ENCODE measurements around the gene MLLT3. TPM values are rescaled to one million over a fixed set of nuclear protein-coding genes. Genes with fewer than 3 reads are reported as not detected.
"Not testable (repeated sequence)": the region's sequence is repeated elsewhere in the genome, so short reads cannot be mapped to it uniquely, and the experiment has no call there.

Gene MLLT3
- total and polyA plus RNA-seq, 2 donors: 21.8 to 46.2 TPM

DNA sequence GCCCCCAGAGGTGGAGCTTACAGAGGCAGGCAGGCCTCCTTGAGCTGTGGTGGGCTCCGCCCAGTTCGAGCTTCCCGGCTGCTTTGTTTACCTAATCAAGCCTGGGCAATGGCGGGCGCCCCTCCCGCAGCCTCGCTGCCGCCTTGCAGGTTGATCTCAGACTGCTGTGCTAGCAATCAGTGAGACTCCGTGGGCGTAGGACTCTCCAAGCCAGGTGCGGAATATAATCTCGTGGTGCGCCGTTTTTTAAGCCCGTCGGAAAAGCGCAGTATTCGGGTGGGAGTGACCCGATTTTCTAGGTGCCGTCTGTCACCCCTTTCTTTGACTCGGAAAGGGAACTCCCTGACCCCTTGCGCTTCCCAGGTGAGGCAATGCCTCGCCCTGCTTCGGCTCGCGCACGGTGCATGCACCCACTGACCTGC is 36.0 kb upstream of the MLLT3 start:
- WGBS: 64% methylated on average over 23 of the region's 27 CpGs
- not testable (repeated sequence) for DNase-seq (ENCODE audit: low read depth in 6 of 9, low spot score in 9 of 9); H3K27me3 ChIP-seq (ENCODE audit: control insufficient read depth in 2 of 2, insufficient read depth in 1 of 2, low read length in 1 of 2); H3K4me1 ChIP-seq (ENCODE audit: control insufficient read depth in 2 of 2, insufficient read depth in 2 of 2, low read length in 2 of 2); H3K9me3 ChIP-seq (ENCODE audit: control insufficient read depth in 2 of 2, insufficient read depth in 1 of 2, low read length in 1 of 2); H3K36me3 ChIP-seq (ENCODE audit: control insufficient read depth in 2 of 2, insufficient read depth in 2 of 2, low read length in 1 of 2)
- Histone ChIP-seq H3K4me3 (ENCODE audit: low read length in 2 of 2) (peak overlapping the region; percentile 48 to 54), H3K27ac (ENCODE audit: low read depth in 1 of 2, low read length in 1 of 2) (peak overlapping the region in 1 of 2 donors; percentile 55)

GRCh38 chr9:20651939-20652338 is 29.6 kb upstream of the MLLT3 start:
- WGBS: 90% methylated on average over 4 of the region's 4 CpGs
- DNase-seq (ENCODE audit: low read depth in 6 of 9, low spot score in 9 of 9): no peak
- no peaks in the 10 kb centered on the region for H3K27me3 ChIP-seq (ENCODE audit: control insufficient read depth in 2 of 2, insufficient read depth in 1 of 2, low read length in 1 of 2)

DNA sequence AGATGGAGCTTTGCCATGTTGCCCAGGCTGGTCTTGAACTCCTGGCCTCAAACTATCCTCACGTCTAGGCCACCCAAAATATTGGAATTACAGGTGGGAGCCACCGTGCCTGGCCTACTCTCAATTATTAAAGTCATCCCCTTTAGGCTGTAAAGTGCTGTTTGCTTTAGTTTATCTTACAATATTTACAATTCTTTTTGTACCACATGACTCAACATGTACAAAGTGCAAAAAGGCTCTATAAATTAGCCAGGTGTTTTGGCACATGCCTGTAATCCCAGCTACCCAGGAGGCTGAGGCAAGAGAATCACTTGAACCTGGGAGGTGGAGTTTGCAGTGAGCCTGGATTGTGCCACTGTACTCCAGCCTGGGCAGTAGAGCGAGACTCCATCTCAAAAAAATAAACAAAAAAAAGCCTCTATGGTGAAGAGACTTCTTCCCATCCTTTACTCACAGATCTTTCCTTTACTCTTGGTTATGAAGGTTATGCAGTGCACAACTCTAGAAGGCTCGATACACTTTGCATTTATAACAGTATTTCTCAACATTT is 28.5 kb upstream of the MLLT3 start:
- no peaks in the 10 kb centered on the region for H3K36me3 ChIP-seq (ENCODE audit: control insufficient read depth in 2 of 2, insufficient read depth in 2 of 2, low read length in 1 of 2)
- H3K4me1 ChIP-seq (ENCODE audit: control insufficient read depth in 2 of 2, insufficient read depth in 2 of 2, low read length in 2 of 2): no peaks in the 10 kb centered on the region
- H3K4me3 ChIP-seq (ENCODE audit: low read length in 2 of 2): no peak overlapping the region
- DNase-seq (ENCODE audit: low read depth in 6 of 9, low spot score in 9 of 9): no peak
- H3K9me3 ChIP-seq (ENCODE audit: control insufficient read depth in 2 of 2, insufficient read depth in 1 of 2, low read length in 1 of 2): no peaks in the 10 kb centered on the region
- WGBS: 98% methylated on average over 4 of the region's 4 CpGs
- no peak overlapping the region for H3K27ac ChIP-seq (ENCODE audit: low read depth in 1 of 2, low read length in 1 of 2)
- H3K27me3 ChIP-seq (ENCODE audit: control insufficient read depth in 2 of 2, insufficient read depth in 1 of 2, low read length in 1 of 2): no peaks in the 10 kb centered on the region

More at GRCh38 chr9:20651939-20652338, 29.6 kb upstream of the MLLT3 start:
- Histone ChIP-seq H3K4me3 (ENCODE audit: low read length in 2 of 2) (no peak overlapping the region), H3K4me1 (ENCODE audit: control insufficient read depth in 2 of 2, insufficient read depth in 2 of 2, low read length in 2 of 2) (no peaks in the 10 kb centered on the region), H3K9me3 (ENCODE audit: control insufficient read depth in 2 of 2, insufficient read depth in 1 of 2, low read length in 1 of 2) (no peaks in the 10 kb centered on the region), H3K36me3 (ENCODE audit: control insufficient read depth in 2 of 2, insufficient read depth in 2 of 2, low read length in 1 of 2) (no peaks in the 10 kb centered on the region), H3K27ac (ENCODE audit: low read depth in 1 of 2, low read length in 1 of 2) (no peak overlapping the region)

DNA sequence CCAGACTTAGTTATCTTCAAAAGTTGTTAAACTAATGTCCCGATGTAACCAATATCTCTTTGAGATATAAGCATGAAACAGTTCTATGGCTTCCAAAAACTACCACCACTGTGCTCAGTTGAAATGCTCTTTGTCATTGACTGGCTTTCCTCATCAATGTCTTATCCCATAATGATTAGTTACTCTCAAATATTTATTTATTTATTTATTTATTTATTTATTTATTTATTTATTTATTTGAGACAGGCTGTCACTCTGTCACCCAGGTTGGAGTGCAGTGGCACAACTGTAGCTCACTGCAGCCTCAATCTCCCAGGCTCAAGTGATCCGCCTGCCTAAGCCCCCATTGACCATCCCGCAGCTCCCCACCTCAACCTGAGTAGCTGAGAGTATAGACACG is 28.0 kb upstream of the MLLT3 start:
- no peaks in the 10 kb centered on the region for H3K27me3 ChIP-seq (ENCODE audit: control insufficient read depth in 2 of 2, insufficient read depth in 1 of 2, low read length in 1 of 2)
- H3K27ac ChIP-seq (ENCODE audit: low read depth in 1 of 2, low read length in 1 of 2): no peak overlapping the region
- no peak overlapping the region for H3K4me3 ChIP-seq (ENCODE audit: low read length in 2 of 2)
- no peaks in the 10 kb centered on the region for H3K36me3 ChIP-seq (ENCODE audit: control insufficient read depth in 2 of 2, insufficient read depth in 2 of 2, low read length in 1 of 2)
- H3K4me1 ChIP-seq (ENCODE audit: control insufficient read depth in 2 of 2, insufficient read depth in 2 of 2, low read length in 2 of 2): no peaks in the 10 kb centered on the region
- H3K9me3 ChIP-seq (ENCODE audit: control insufficient read depth in 2 of 2, insufficient read depth in 1 of 2, low read length in 1 of 2): no peaks in the 10 kb centered on the region
- 97% methylated on average over 4 of the region's 4 CpGs for WGBS
- DNase-seq (ENCODE audit: low read depth in 6 of 9, low spot score in 9 of 9): no peak

DNA sequence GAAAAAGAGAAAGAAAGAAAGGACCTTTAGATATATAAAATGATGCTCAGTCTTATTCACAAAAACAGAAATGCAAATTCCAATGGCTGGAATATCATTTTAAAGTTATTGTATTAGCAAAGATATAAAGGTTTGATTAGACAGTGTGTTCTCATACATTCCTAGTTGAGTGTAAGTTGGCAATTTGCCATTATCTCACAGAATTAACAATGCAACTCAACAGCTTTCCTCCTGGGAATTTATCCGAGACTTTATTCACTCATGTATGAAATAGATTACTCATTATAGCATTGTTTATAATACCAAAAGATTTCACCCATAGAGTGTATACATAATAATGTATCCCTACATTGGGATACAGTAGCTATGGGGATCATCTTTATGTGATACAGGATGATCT is 27.1 kb upstream of the MLLT3 start:
- Histone ChIP-seq H3K36me3 (ENCODE audit: control insufficient read depth in 2 of 2, insufficient read depth in 2 of 2, low read length in 1 of 2) (no peaks in the 10 kb centered on the region), H3K4me3 (ENCODE audit: low read length in 2 of 2) (no peak overlapping the region), H3K9me3 (ENCODE audit: control insufficient read depth in 2 of 2, insufficient read depth in 1 of 2, low read length in 1 of 2) (no peaks in the 10 kb centered on the region), H3K27ac (ENCODE audit: low read depth in 1 of 2, low read length in 1 of 2) (no peak overlapping the region), H3K27me3 (ENCODE audit: control insufficient read depth in 2 of 2, insufficient read depth in 1 of 2, low read length in 1 of 2) (no peaks in the 10 kb centered on the region), H3K4me1 (ENCODE audit: control insufficient read depth in 2 of 2, insufficient read depth in 2 of 2, low read length in 2 of 2) (no peaks in the 10 kb centered on the region)
- 88% methylated on average over 1 of the region's 1 CpG for WGBS
- DNase-seq (ENCODE audit: low read depth in 6 of 9, low spot score in 9 of 9): no peak

DNA sequence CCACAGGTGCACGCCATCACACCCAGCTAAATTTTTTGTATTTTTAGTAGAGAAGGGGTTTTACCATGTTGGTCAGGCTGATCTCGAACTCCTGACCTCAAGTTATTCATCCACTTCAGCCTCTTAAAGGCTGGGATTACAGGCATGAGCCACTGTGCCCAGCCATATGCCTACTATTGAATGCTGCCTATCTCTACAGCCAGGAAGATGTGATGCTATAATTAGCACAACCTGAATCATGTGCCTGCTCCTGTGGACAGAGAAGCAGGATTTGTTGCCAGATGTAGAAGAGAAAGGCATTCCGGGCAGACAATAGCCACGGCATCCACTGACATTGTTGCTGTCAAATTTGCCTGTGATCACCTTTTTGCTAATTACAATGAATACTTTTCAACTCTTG is 24.4 kb upstream of the MLLT3 start:
- no peak for DNase-seq (ENCODE audit: low read depth in 6 of 9, low spot score in 9 of 9)
- Histone ChIP-seq H3K4me3 (ENCODE audit: low read length in 2 of 2) (no peak overlapping the region), H3K27ac (ENCODE audit: low read depth in 1 of 2, low read length in 1 of 2) (no peak overlapping the region), H3K36me3 (ENCODE audit: control insufficient read depth in 2 of 2, insufficient read depth in 2 of 2, low read length in 1 of 2) (no peaks in the 10 kb centered on the region), H3K4me1 (ENCODE audit: control insufficient read depth in 2 of 2, insufficient read depth in 2 of 2, low read length in 2 of 2) (no peaks in the 10 kb centered on the region), H3K27me3 (ENCODE audit: control insufficient read depth in 2 of 2, insufficient read depth in 1 of 2, low read length in 1 of 2) (no peaks in the 10 kb centered on the region), H3K9me3 (ENCODE audit: control insufficient read depth in 2 of 2, insufficient read depth in 1 of 2, low read length in 1 of 2) (no peaks in the 10 kb centered on the region)
- WGBS: 97% methylated on average over 4 of the region's 4 CpGs

DNA sequence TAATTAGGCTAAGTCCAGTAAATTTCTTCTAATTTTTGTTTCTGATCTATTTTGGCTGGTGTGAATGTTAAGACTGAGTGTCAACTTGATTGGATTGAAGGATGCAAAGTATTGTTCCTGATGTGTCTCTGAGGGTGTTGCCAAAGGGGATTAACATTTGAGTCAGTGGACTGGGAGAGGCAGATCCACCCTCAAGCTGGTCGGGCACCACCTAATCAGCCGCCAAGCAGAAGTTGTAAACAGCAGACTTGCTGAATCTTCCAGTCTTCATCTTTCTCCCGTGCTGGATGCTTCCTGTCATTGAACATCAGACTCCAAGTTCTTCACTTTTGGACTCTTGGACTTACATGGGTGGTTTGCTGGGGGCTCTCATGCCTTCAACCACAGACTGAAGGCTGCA is 21.4 kb upstream of the MLLT3 start:
- Histone ChIP-seq H3K9me3 (ENCODE audit: control insufficient read depth in 2 of 2, insufficient read depth in 1 of 2, low read length in 1 of 2) (no peaks in the 10 kb centered on the region), H3K27me3 (ENCODE audit: control insufficient read depth in 2 of 2, insufficient read depth in 1 of 2, low read length in 1 of 2) (no peaks in the 10 kb centered on the region), H3K4me3 (ENCODE audit: low read length in 2 of 2) (no peak overlapping the region), H3K27ac (ENCODE audit: low read depth in 1 of 2, low read length in 1 of 2) (no peak overlapping the region), H3K4me1 (ENCODE audit: control insufficient read depth in 2 of 2, insufficient read depth in 2 of 2, low read length in 2 of 2) (peaks cover 12 to 16% of the 10 kb centered on the region in 2 donors), H3K36me3 (ENCODE audit: control insufficient read depth in 2 of 2, insufficient read depth in 2 of 2, low read length in 1 of 2) (no peaks in the 10 kb centered on the region)
- no peak for DNase-seq (ENCODE audit: low read depth in 6 of 9, low spot score in 9 of 9)
- 97% methylated on average over 3 of the region's 3 CpGs for WGBS

DNA sequence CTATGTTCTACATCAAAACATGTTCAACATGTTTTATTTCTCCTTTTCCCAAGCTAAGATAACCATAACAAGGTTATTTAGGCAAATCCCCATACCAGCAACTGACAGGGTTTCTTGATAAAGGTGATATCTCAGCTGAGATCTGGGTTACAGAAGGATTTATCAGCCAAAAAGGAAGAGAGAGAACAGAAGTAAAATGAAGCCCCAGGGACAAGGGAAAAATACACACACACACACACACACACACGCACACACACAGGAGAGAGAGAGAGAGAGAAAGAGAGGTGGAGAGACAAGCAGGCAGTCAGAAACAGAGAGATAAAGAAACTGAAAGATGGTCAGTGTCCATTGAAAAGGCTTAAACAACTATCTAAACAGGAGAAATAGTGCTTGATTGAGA is 19.7 kb upstream of the MLLT3 start:
- Histone ChIP-seq H3K4me1 (ENCODE audit: control insufficient read depth in 2 of 2, insufficient read depth in 2 of 2, low read length in 2 of 2) (peaks cover 12 to 16% of the 10 kb centered on the region in 2 donors), H3K9me3 (ENCODE audit: control insufficient read depth in 2 of 2, insufficient read depth in 1 of 2, low read length in 1 of 2) (no peaks in the 10 kb centered on the region), H3K27me3 (ENCODE audit: control insufficient read depth in 2 of 2, insufficient read depth in 1 of 2, low read length in 1 of 2) (no peaks in the 10 kb centered on the region), H3K4me3 (ENCODE audit: low read length in 2 of 2) (no peak overlapping the region), H3K27ac (ENCODE audit: low read depth in 1 of 2, low read length in 1 of 2) (no peak overlapping the region), H3K36me3 (ENCODE audit: control insufficient read depth in 2 of 2, insufficient read depth in 2 of 2, low read length in 1 of 2) (no peaks in the 10 kb centered on the region)
- 92% methylated on average over 1 of the region's 1 CpG for WGBS
- no peak for DNase-seq (ENCODE audit: low read depth in 6 of 9, low spot score in 9 of 9)

- Histone ChIP-seq H3K27me3 (ENCODE audit: control insufficient read depth in 2 of 2, insufficient read depth in 1 of 2, low read length in 1 of 2) (no peaks in the 10 kb centered on the region), H3K9me3 (ENCODE audit: control insufficient read depth in 2 of 2, insufficient read depth in 1 of 2, low read length in 1 of 2) (no peaks in the 10 kb centered on the region), H3K36me3 (ENCODE audit: control insufficient read depth in 2 of 2, insufficient read depth in 2 of 2, low read length in 1 of 2) (no peaks in the 10 kb centered on the region), H3K4me1 (ENCODE audit: control insufficient read depth in 2 of 2, insufficient read depth in 2 of 2, low read length in 2 of 2) (peaks cover 12 to 16% of the 10 kb centered on the region in 2 donors), H3K4me3 (ENCODE audit: low read length in 2 of 2) (peak overlapping the region in 1 of 2 donors; percentile 24), H3K27ac (ENCODE audit: low read depth in 1 of 2, low read length in 1 of 2) (peak overlapping the region; percentile 53 to 89)
- DNase-seq (ENCODE audit: low read depth in 6 of 9, low spot score in 9 of 9): peak in 7 of 9 donors; percentile 65 to 94 (median 77)
- 8% methylated on average over 7 of the region's 7 CpGs for WGBS
Measured at GRCh38 chr9:20640331-20641187, 18.3 kb upstream of the MLLT3 start.

Measured in thymus (tissue), 11 donors.